HepG2 (cell line): ENCODE data around the gene NAB1. TPM values are rescaled to one million over a fixed set of nuclear protein-coding genes. Genes with fewer than 3 reads are reported as not detected.

ENCODE experiments used
- CCAR2 ChIP-seq: fragments of 200-400 bp; formaldehyde crosslinking; optimal IDR thresholded peaks from 2 replicates; pipeline ENCODE3; 2018; ENCODE audit warnings: low read depth, mild to moderate bottlenecking, low read length, moderate library complexity
- CEBPB ChIP-seq: IDR thresholded peaks from 2 replicates; pipeline ENCODE4 v1.6.1; 2011; ENCODE audit warnings: low read depth, low read length, improper control_type of control experiment, borderline replicate concordance
- CREB1 ChIP-seq, 2 experiments: fragments of 450-650 bp in 1 of 2; IDR thresholded peaks; 2 replicates each; pipeline ENCODE4 v1.6.1; 2016 to 2017; ENCODE audit warnings: control low read depth in 1 of 2, mild to moderate bottlenecking in 1 of 2, missing compliant biosample characterization in 1 of 2, missing genetic modification characterization in 1 of 2
- FOXA3 ChIP-seq: IDR thresholded peaks from 2 replicates; pipeline ENCODE4 v1.6.1; 2016; ENCODE audit warnings: missing genetic modification reagents, missing compliant biosample characterization
- HOXA5 ChIP-seq: sonication (generic); formaldehyde crosslinking; IDR thresholded peaks from 2 replicates; pipeline ENCODE4 v1.4.0; 2020; ENCODE audit warnings: missing genetic modification reagents
- KDM1A ChIP-seq: IDR thresholded peaks from 2 replicates; pipeline ENCODE4 v1.6.1; 2016; ENCODE audit warnings: missing compliant biosample characterization
- MAZ ChIP-seq, 2 experiments: sonication (generic) in 1 of 2; formaldehyde crosslinking in 1 of 2; IDR thresholded peaks; 2 replicates each; pipeline versions ENCODE4 v1.5.0 to v1.6.1; 2012 to 2020; ENCODE audit warnings: low read depth in 2 of 2, mild to moderate bottlenecking in 2 of 2, borderline replicate concordance in 1 of 2, improper control_type of control experiment in 1 of 2, low read length in 1 of 2, missing genetic modification reagents in 1 of 2, moderate library complexity in 1 of 2
- MEF2D ChIP-seq: sonication (generic); formaldehyde crosslinking; IDR thresholded peaks from 2 replicates; pipeline ENCODE4 v1.5.1; 2020; ENCODE audit warnings: mild to moderate bottlenecking, missing genetic modification reagents
- NR2F2 ChIP-seq: IDR thresholded peaks from 2 replicates; pipeline ENCODE4 v1.6.1; 2012; ENCODE audit warnings: low read depth, inconsistent platforms, borderline replicate concordance
- PHF5A ChIP-seq: IDR thresholded peaks from one replicate; pipeline ENCODE4 v1.6.1; 2018; ENCODE audit warnings: low read depth, missing genetic modification reagents; ENCODE audit not compliant: unreplicated experiment
- TEAD3 ChIP-seq: optimal IDR thresholded peaks from 2 replicates; pipeline ENCODE3; 2016; ENCODE audit warnings: borderline replicate concordance
- TGIF2 ChIP-seq: IDR thresholded peaks from 2 replicates; pipeline ENCODE4 v1.6.1; 2016; ENCODE audit warnings: control low read depth, missing compliant biosample characterization
- ZNF20 ChIP-seq: sonication (generic); formaldehyde crosslinking; IDR thresholded peaks from 2 replicates; pipeline ENCODE4 v1.4.0; 2020; ENCODE audit warnings: mild to moderate bottlenecking, moderate library complexity, missing genetic modification reagents
- ZNF570 ChIP-seq: sonication (generic); formaldehyde crosslinking; IDR thresholded peaks from 2 replicates; pipeline ENCODE4 v1.4.0; 2020; ENCODE audit warnings: mild to moderate bottlenecking, missing genetic modification reagents, borderline replicate concordance
- ZNF782 ChIP-seq: sonication (generic); formaldehyde crosslinking; IDR thresholded peaks from 2 replicates; pipeline ENCODE4 v1.4.0; 2020; ENCODE audit warnings: missing genetic modification reagents, mild to moderate bottlenecking, borderline replicate concordance
- polyA plus RNA-seq, 8 experiments: library from polyadenylated mRNA; depleted of rRNA in 3 of 8; stranded (reverse) in 7 of 8; unstranded in 1 of 8; fragments of >200 nt; fragmentation: Illumina TruSeq in 4 of 8; extraction: Trizol in 4 of 8; gene quantifications; 2 replicates each; pipeline versions ENCODE4 v1.2.1 to v1.2.3, GENCODE V29; 2011 to 2016; ENCODE audit warnings: low read depth in 4 of 8, missing spikeins in 1 of 8, mixed read lengths in 1 of 8; ENCODE audit not compliant: insufficient read depth in 1 of 8
- total RNA-seq, 5 experiments: library from RNA; depleted of rRNA; stranded (reverse); fragments of >200 nt; fragmentation: Illumina TruSeq; extraction: Trizol; gene quantifications; 2 replicates each; pipeline ENCODE4 v1.2.3, GENCODE V29; 2016; ENCODE audit warnings: low read depth in 1 of 5
- TF ChIP-seq, protein P1 (sequence below), 2 experiments: sonication (generic) in 1 of 2; formaldehyde crosslinking in 1 of 2; IDR thresholded peaks; 2 replicates each; pipeline versions ENCODE4 v1.4.0 to v1.6.1; 2018 to 2020; ENCODE audit warnings: missing genetic modification reagents in 2 of 2, borderline replicate concordance in 1 of 2, low read depth in 1 of 2, mild to moderate bottlenecking in 1 of 2, missing biosample characterization in 1 of 2
- TF ChIP-seq, protein P2 (sequence below): sonication (generic); formaldehyde crosslinking; IDR thresholded peaks from 2 replicates; pipeline ENCODE4 v1.4.0; 2020; ENCODE audit warnings: missing genetic modification reagents, borderline replicate concordance
- TF ChIP-seq, protein P3 (sequence below): sonication (generic); formaldehyde crosslinking; IDR thresholded peaks from 2 replicates; pipeline ENCODE4 v1.5.0; 2020; ENCODE audit warnings: mild to moderate bottlenecking, missing genetic modification reagents, borderline replicate concordance
- TF ChIP-seq, protein P4 (sequence below): sonication (generic); formaldehyde crosslinking; IDR thresholded peaks from 2 replicates; pipeline ENCODE4 v1.4.0; 2020; ENCODE audit warnings: mild to moderate bottlenecking, low read depth, missing genetic modification reagents

Gene NAB1
- total and polyA plus RNA-seq, 2 of the 13 experiments (the other 11 are each of a cell fraction or from before 2014, with no cell fraction given): 24.5 to 46.0 TPM

DNA sequence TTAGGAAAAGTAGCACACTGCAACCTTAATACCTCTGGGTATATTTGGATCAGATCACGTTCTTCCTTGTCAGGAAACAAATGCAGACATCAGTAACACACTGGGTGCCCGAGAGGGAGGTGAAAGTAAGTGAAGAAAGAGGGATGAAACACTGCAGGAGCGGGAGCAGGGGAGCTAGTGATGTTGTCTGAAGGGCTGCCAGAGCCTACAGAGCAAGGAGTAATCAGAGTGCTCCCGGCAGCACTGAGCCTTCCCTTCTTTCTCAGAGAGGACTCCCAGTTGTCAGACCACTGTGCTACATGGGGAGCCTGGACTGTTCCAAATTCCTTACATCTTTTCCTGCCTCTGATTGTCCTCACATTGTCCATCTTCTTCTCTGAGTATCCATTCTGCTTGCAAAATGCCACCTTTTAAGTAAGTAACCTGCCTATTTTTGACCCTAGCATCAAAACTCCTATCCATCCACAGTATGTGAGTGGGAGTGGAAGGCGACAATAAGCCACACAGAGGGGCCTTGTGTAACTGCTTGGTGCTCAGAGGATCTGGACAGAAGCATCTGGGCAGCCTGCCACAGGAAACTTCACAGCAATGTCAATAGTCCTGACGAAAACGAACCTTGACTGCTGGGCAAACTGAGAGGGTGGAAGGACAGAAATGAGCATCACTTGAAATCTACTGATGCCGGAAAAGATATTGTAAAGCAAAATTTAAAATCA is 10.8 kb upstream of the NAB1 start (continued):
- TF ChIP-seq CEBPB (0 out of 2 replicates have a peak, but pooled peaks have one; percentile 10), TGIF2 (CRISPR knock-in tag) (no peak), CREB1 (IDR thresholded peaks at IDR 0.05) (no peak), CREB1 (CRISPR knock-in tag; IDR thresholded peaks at IDR 0.05) (no peak), ZNF20 (CRISPR knock-in tag) (no peak), FOXA3 (CRISPR knock-in tag) (0 out of 2 replicates have a peak, but pooled peaks have one; percentile 43), ZNF570 (CRISPR knock-in tag) (no peak), CCAR2 (no peak), MEF2D (CRISPR knock-in tag) (no peak), HOXA5 (CRISPR knock-in tag) (no peak), MAZ (IDR thresholded peaks at IDR 0.05; ENCODE audit: borderline replicate concordance, low read depth, low read length) (no peak), MAZ (CRISPR knock-in tag; IDR thresholded peaks at IDR 0.05; ENCODE audit: low read depth) (no peak), KDM1A (CRISPR knock-in tag) (no peak), TEAD3 (CRISPR knock-in tag) (peak; percentile 33), ZNF782 (no peak), PHF5A (no peak), NR2F2 (no peak)
- TF ChIP-seq, protein P1, sequence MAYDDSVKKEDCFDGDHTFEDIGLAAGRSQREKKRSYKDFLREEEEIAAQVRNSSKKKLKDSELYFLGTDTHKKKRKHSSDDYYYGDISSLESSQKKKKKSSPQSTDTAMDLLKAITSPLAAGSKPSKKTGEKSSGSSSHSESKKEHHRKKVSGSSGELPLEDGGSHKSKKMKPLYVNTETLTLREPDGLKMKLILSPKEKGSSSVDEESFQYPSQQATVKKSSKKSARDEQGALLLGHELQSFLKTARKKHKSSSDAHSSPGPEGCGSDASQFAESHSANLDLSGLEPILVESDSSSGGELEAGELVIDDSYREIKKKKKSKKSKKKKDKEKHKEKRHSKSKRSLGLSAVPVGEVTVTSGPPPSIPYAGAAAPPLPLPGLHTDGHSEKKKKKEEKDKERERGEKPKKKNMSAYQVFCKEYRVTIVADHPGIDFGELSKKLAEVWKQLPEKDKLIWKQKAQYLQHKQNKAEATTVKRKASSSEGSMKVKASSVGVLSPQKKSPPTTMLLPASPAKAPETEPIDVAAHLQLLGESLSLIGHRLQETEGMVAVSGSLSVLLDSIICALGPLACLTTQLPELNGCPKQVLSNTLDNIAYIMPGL (CRISPR knock-in tag; IDR thresholded peaks at IDR 0.05; ENCODE audit: borderline replicate concordance in 1 of 2, low read depth in 1 of 2): no peak
- TF ChIP-seq, protein P2, sequence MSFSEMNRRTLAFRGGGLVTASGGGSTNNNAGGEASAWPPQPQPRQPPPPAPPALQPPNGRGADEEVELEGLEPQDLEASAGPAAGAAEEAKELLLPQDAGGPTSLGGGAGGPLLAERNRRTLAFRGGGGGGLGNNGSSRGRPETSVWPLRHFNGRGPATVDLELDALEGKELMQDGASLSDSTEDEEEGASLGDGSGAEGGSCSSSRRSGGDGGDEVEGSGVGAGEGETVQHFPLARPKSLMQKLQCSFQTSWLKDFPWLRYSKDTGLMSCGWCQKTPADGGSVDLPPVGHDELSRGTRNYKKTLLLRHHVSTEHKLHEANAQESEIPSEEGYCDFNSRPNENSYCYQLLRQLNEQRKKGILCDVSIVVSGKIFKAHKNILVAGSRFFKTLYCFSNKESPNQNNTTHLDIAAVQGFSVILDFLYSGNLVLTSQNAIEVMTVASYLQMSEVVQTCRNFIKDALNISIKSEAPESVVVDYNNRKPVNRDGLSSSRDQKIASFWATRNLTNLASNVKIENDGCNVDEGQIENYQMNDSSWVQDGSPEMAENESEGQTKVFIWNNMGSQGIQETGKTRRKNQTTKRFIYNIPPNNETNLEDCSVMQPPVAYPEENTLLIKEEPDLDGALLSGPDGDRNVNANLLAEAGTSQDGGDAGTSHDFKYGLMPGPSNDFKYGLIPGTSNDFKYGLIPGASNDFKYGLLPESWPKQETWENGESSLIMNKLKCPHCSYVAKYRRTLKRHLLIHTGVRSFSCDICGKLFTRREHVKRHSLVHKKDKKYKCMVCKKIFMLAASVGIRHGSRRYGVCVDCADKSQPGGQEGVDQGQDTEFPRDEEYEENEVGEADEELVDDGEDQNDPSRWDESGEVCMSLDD (CRISPR knock-in tag): no peak
- TF ChIP-seq, protein P3, sequence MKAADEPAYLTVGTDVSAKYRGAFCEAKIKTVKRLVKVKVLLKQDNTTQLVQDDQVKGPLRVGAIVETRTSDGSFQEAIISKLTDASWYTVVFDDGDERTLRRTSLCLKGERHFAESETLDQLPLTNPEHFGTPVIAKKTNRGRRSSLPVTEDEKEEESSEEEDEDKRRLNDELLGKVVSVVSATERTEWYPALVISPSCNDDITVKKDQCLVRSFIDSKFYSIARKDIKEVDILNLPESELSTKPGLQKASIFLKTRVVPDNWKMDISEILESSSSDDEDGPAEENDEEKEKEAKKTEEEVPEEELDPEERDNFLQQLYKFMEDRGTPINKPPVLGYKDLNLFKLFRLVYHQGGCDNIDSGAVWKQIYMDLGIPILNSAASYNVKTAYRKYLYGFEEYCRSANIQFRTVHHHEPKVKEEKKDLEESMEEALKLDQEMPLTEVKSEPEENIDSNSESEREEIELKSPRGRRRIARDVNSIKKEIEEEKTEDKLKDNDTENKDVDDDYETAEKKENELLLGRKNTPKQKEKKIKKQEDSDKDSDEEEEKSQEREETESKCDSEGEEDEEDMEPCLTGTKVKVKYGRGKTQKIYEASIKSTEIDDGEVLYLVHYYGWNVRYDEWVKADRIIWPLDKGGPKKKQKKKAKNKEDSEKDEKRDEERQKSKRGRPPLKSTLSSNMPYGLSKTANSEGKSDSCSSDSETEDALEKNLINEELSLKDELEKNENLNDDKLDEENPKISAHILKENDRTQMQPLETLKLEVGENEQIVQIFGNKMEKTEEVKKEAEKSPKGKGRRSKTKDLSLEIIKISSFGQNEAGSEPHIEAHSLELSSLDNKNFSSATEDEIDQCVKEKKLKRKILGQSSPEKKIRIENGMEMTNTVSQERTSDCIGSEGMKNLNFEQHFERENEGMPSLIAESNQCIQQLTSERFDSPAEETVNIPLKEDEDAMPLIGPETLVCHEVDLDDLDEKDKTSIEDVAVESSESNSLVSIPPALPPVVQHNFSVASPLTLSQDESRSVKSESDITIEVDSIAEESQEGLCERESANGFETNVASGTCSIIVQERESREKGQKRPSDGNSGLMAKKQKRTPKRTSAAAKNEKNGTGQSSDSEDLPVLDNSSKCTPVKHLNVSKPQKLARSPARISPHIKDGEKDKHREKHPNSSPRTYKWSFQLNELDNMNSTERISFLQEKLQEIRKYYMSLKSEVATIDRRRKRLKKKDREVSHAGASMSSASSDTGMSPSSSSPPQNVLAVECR (CRISPR knock-in tag): no peak
- TF ChIP-seq, protein P4, sequence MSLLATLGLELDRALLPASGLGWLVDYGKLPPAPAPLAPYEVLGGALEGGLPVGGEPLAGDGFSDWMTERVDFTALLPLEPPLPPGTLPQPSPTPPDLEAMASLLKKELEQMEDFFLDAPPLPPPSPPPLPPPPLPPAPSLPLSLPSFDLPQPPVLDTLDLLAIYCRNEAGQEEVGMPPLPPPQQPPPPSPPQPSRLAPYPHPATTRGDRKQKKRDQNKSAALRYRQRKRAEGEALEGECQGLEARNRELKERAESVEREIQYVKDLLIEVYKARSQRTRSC (CRISPR knock-in tag): no peak
